GM19328 (cell line): ENCODE results near the gene GIMAP8.
"Not testable (repeated sequence)": the region's sequence is repeated elsewhere in the genome, so short reads cannot be mapped to it uniquely, and the experiment has no call there.

Experiments used
- ATAC-seq: cut with Tn5 transposase; IDR thresholded peaks from one replicate; pipeline ENCODE4 v1.9.1; 2021; ENCODE audit warnings: mild to moderate bottlenecking, moderate library complexity; ENCODE audit not compliant: unreplicated experiment

Gene GIMAP8

DNA sequence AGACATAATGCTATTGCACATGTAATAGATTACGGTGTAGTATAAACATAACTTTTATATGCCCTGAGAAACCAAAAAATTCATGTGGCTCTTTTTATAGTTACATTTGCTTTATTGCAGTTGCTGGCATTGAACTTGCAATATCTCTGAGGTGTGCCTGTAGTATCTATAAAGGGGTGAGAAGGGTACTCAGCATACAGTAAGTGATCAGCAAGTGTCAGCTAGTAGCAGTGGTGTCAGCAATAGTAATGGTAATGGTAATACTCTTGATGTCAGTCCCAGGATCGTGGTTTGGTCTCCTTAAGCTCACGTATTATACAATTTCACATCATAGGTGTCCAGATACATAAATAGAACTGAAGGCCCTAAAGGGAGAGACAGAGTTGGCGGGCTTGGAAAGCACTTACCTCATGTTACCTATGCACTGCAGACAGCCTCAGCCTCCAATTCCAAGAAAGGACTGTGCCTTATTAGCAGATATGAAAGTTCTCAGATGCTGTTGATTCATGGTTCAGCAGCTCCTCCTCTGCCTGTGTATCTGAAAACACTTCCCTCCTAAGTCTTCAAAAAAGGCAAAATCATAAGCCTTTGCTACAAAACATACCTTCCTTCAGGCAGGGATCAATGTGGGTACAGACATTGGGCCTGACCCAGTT, 57.6 kb downstream of the GIMAP8 start:
- no peak for ATAC-seq

DNA sequence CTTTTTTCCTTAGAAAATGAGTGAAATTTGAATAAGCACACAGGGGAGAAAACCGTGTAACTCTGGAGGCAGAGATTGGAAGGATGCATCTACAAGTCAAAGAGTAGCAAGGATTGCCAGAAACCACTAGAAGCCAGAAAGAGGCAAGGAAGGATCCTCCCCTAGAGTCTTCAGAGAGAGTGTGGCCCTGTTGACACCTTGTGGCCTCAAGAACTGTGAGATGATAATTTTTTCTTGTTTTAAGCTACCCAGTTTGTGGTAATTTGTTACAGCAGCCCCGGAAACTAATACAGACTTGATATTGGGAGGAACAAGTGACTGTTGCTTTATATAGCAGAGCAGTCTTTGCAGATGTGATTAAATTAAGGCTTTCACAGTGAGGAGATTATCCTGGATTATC, 60.6 kb downstream of the GIMAP8 start:
- ATAC-seq: no peak

GRCh38 chr7:150513758-150514157, 63.3 kb downstream of the GIMAP8 start:
- ATAC-seq: no peak

DNA sequence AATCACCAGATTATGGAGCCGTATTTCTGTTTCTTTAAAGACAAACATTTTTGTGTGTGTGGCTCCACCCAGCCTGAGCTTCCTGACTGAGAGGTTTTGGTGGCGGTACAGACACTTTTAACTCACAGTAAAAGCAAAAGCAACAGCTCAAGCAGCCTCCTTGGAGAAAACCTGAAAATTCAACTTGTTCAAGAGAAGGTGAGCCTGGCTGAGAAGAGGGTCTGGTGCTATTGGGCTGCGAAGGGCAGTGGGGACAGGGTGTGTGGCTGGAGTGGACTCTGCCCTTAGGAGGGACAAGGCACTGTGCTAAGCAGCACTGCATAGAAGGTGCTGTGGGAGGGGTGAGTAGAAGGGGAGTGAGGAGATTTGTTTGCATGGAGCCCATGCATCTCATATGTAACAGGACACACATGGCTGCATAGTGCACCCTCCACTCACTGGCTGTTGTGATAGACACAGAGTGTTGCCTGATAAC, 64.4 kb downstream of the GIMAP8 start, which contains the start of gene GIMAP7:
GIMAP7 (plus strand) TSS at position 125 of the 475 bp plus-strand sequence. CDS start 5,103 bp downstream, outside the sequence.
- no peak for ATAC-seq

DNA sequence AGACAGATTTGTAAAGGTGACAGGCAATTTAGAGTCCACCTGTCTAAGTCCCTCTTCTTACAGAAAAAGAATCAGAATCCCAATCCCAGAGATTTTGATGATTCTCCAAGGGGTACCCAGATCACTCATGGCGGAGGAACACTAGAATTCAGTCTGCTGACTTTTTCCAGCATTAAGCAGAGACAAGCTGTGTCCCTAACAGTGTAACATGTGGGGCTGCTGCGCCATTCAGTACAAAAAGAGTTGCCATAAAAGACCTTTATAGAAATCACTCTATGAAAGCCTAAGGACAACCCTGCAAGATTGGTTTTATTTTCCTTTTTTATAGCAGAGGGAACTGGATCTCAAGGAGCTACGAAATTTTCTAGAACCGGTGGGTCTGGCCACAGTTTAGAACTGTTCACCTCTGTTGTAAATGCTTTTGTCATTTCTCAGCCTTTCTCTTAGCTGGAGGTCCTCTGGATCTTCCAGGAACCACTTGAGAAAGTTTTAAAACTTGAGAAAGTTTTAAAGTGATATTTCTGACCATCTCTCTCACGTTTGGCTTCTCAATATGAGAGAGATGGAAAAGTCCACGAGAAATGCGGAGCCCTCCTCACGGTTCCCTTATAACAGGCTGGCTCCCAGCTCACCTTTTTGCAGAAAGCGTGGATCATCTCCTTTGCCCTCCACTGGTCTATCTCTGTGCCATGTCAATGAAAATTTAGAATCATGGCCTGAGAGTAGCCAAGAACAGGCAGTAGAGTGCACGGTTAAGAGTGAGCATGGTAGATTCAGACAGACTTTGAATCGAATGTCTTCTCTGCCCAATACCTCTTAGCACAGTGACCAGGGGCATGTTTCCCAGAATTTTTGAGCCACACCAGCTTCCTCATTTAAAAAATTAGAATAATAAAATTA, 65.1 kb downstream of the GIMAP8 start:
- ATAC-seq: no peak

DNA sequence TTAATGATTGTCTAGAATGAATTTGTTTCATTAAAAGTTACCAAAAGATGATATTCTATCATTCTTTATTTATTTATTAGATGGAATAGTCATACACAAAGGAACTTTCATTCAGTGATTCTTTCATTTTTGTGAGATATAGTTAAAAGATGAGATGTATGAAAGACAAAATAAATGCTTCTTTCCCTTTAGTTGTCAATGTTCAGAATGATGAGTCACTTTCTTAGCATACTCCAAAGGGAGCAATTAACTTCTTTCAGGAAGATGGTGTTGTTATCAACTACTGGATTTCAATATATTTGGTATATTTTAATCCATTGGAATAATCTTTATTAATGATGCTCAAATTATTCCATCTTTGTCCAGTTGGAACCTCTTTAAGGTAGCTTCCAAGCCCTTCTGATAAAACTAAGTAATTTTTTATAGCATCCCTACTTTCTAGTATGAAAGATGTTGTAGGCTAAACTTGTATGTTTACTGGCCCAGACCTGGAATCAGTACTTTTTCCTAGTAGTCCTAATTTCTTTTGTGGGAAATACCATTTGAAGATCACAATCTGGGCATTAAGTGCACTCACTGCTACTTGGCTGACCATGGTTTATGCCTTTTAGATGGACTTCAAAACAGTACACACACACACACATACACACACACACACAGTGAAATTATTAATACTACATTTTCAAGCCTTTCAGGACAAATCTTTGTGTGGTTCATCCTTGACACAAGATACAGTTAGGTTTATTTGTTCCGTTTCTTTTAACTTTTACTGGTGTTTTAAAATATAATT, 66.7 kb downstream of the GIMAP8 start:
- ATAC-seq: no peak

DNA sequence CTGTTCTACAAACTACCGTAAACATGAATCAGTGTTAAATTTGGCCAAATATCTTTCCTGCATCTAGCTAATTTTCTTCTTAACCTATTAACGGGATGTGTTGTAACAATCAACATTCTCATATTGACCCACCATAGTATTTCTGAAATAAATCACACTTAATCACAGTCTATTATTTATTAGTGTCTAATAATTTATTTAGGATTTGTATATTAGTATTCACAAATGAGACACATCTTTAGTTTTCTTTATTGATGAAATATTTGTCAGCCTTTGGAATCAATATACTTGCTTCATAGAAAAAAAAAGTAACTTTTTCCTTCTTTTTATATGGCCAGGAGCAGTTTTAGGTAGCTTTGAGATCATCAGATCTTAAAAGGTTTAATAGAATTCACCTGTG, 68.9 kb downstream of the GIMAP8 start:
- ATAC-seq: no peak

GRCh38 chr7:150520145-150520544, 69.7 kb downstream of the GIMAP8 start:
- no peak for ATAC-seq

DNA sequence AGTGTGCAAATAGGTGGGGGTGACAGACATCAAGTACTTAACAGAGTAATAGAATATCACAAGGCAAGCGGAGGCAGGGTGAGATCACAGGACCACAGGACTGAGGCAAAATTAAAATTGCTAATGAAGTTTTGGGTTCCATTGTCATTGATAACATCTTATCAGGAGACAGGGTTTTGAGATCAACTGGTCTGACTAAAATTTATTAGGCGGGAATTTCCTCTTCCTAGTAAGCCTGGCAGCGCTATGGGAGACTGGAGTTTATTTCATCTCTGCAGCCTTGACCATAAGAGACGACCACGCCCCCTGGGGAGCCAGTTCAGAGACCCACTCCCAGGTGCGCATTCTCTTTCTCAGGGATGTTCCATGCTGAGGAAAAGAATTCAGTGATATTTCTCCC, 72.5 kb downstream of the GIMAP8 start:
- ATAC-seq: not testable (repeated sequence)

DNA sequence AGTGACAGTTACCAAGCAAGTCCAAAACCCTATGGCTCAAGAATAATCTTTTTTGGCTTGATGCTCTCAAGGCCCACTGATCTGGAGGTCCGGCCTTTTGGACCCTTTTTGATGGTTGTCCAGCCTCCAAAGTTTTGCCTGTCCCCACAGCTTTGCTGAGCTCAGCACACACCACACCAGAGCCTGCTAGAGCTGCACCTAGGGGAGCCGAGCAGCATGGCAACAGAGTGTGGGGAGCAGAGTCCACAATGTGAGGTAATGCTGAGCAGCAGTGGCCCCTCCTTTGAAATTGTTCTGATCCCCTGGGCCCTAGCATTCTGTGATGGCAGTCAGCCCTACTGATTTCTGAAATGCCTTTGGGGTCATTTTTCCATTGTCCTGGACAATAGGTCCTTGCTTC, 73.6 kb downstream of the GIMAP8 start:
- ATAC-seq: no peak
